ENCODE data around the gene ACTL6A. TPM values are rescaled to one million over a fixed set of nuclear protein-coding genes. Genes with fewer than 3 reads are reported as not detected.

Gene ACTL6A
- total and polyA plus RNA-seq, 4 donors: 14.9 to 29.4 (median 24.2) TPM

GRCh38 chr3:179544981-179545645 is 17.6 kb upstream of the ACTL6A start:
- Histone ChIP-seq H3K4me3 (ENCODE audit: low read depth in 1 of 3, low read length in 3 of 3) (no peak overlapping the region), H3K27ac (ENCODE audit: low read depth in 1 of 2, low read length in 2 of 2) (no peak overlapping the region), H3K27me3 (ENCODE audit: control insufficient read depth in 4 of 4, insufficient read depth in 4 of 4, low read length in 3 of 4) (no peaks in the 10 kb centered on the region), H3K4me1 (ENCODE audit: control insufficient read depth in 4 of 4, insufficient read depth in 4 of 4, low read length in 3 of 4) (no peaks in the 10 kb centered on the region), H3K9me3 (ENCODE audit: control insufficient read depth in 4 of 4, low read length in 3 of 4) (no peaks in the 10 kb centered on the region), H3K36me3 (ENCODE audit: control insufficient read depth in 4 of 4, insufficient read depth in 3 of 4, low read depth in 1 of 4, low read length in 3 of 4) (no peaks in the 10 kb centered on the region), H3K9ac (ENCODE audit: low read depth in 1 of 2, low read length in 2 of 2) (no peak overlapping the region)
- DNase-seq (ENCODE audit: low spot score): no peak
- WGBS: 63% methylated on average over 2 of the region's 2 CpGs
- TF ChIP-seq YY1 (IDR thresholded peaks at IDR 0.05) (no peak), SP1 (IDR thresholded peaks at IDR 0.05) (no peak), HNF4A (conservative IDR thresholded peaks at IDR 0.05) (no peak), HNF4G (IDR thresholded peaks at IDR 0.05) (no peak), EGR1 (IDR thresholded peaks at IDR 0.05; ENCODE audit: low read depth in 2 of 2) (no peak), ATF3 (IDR thresholded peaks at IDR 0.05) (no peak), FOXA1 (IDR thresholded peaks at IDR 0.05) (no peak), NR2F2 (IDR thresholded peaks at IDR 0.05) (no peak), JUND (IDR thresholded peaks at IDR 0.05) (no peak), RXRA (IDR thresholded peaks at IDR 0.05) (no peak), GABPA (IDR thresholded peaks at IDR 0.05 in 1 of 2, conservative IDR thresholded peaks at IDR 0.05 in 1 of 2) (no peak), TAF1 (conservative IDR thresholded peaks at IDR 0.05) (no peak), FOXA2 (IDR thresholded peaks at IDR 0.05) (no peak)
- TF ChIP-seq, protein P1, sequence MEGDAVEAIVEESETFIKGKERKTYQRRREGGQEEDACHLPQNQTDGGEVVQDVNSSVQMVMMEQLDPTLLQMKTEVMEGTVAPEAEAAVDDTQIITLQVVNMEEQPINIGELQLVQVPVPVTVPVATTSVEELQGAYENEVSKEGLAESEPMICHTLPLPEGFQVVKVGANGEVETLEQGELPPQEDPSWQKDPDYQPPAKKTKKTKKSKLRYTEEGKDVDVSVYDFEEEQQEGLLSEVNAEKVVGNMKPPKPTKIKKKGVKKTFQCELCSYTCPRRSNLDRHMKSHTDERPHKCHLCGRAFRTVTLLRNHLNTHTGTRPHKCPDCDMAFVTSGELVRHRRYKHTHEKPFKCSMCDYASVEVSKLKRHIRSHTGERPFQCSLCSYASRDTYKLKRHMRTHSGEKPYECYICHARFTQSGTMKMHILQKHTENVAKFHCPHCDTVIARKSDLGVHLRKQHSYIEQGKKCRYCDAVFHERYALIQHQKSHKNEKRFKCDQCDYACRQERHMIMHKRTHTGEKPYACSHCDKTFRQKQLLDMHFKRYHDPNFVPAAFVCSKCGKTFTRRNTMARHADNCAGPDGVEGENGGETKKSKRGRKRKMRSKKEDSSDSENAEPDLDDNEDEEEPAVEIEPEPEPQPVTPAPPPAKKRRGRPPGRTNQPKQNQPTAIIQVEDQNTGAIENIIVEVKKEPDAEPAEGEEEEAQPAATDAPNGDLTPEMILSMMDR (IDR thresholded peaks at IDR 0.05; ENCODE audit: low read depth, low read length, missing input control): no peak
- TF ChIP-seq, protein P2, sequence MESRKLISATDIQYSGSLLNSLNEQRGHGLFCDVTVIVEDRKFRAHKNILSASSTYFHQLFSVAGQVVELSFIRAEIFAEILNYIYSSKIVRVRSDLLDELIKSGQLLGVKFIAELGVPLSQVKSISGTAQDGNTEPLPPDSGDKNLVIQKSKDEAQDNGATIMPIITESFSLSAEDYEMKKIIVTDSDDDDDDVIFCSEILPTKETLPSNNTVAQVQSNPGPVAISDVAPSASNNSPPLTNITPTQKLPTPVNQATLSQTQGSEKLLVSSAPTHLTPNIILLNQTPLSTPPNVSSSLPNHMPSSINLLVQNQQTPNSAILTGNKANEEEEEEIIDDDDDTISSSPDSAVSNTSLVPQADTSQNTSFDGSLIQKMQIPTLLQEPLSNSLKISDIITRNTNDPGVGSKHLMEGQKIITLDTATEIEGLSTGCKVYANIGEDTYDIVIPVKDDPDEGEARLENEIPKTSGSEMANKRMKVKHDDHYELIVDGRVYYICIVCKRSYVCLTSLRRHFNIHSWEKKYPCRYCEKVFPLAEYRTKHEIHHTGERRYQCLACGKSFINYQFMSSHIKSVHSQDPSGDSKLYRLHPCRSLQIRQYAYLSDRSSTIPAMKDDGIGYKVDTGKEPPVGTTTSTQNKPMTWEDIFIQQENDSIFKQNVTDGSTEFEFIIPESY (IDR thresholded peaks at IDR 0.05): no peak
- TF ChIP-seq, protein P3, sequence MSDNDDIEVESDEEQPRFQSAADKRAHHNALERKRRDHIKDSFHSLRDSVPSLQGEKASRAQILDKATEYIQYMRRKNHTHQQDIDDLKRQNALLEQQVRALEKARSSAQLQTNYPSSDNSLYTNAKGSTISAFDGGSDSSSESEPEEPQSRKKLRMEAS (IDR thresholded peaks at IDR 0.05): no peak

DNA sequence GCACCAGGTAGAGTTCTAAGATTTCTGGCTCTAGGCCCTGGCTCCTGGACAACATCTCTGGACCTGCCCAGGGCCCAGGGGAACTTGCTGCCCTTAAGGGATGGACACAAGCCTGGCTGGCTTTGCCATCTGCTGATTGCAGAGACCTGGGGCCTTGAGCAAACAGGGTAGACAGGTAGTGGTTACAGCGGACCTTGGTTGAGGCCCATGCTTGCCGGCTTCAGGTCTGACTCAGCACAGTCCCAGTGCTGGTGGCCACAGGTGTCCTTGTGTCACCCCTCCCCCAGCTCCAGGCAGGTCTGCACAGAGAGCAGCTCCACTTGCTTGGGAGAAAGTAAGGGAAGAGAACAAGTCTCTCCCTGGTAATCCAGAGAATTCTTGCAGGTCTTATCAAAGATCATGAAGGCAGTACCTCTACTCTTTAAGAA is 15.9 kb upstream of the ACTL6A start:
- WGBS: 64% methylated on average over 2 of the region's 2 CpGs

More for the DNA sequence above, 15.9 kb upstream of the ACTL6A start:
- Histone ChIP-seq H3K27ac (ENCODE audit: low read depth in 1 of 2, low read length in 2 of 2) (no peak overlapping the region), H3K36me3 (ENCODE audit: control insufficient read depth in 4 of 4, insufficient read depth in 3 of 4, low read depth in 1 of 4, low read length in 3 of 4) (no peaks in the 10 kb centered on the region), H3K27me3 (ENCODE audit: control insufficient read depth in 4 of 4, insufficient read depth in 4 of 4, low read length in 3 of 4) (no peaks in the 10 kb centered on the region), H3K4me1 (ENCODE audit: control insufficient read depth in 4 of 4, insufficient read depth in 4 of 4, low read length in 3 of 4) (no peaks in the 10 kb centered on the region), H3K9me3 (ENCODE audit: control insufficient read depth in 4 of 4, low read length in 3 of 4) (no peaks in the 10 kb centered on the region), H3K4me3 (ENCODE audit: low read depth in 1 of 3, low read length in 3 of 3) (no peak overlapping the region), H3K9ac (ENCODE audit: low read depth in 1 of 2, low read length in 2 of 2) (no peak overlapping the region)
- TF ChIP-seq, protein P3 (IDR thresholded peaks at IDR 0.05): no peak
- no peak for TF ChIP-seq HNF4G (IDR thresholded peaks at IDR 0.05)
- DNase-seq (ENCODE audit: low spot score): no peak

Measured in liver (tissue), 9 donors.